ENCODE data around the gene TSSK6. TPM values are rescaled to one million over a fixed set of nuclear protein-coding genes. Genes with fewer than 3 reads are reported as not detected.

Gene TSSK6
- total RNA-seq, 1 experiment from 2014 or later: 1.4 TPM

GRCh38 chr19:19465436-19466070 lies 49.8 kb downstream of the TSSK6 start:
- DNase-seq (ENCODE audit: low read depth): no peak

GRCh38 chr19:19464339-19465098 lies 50.8 kb downstream of the TSSK6 start:
- no peak for DNase-seq (ENCODE audit: low read depth)

Other genes starting within 250 kb of the TSSK6 start
- 0.11 TPM in 1 of 2 replicates, not detected in the other for gene TM6SF2, start 242.2 kb downstream of the TSSK6 start, total RNA-seq (2014; rRNA removed; shearing (Covaris generic))
- 49.8 and 55.4 TPM in 2 replicates for gene SUGP1, start 195.0 kb downstream of the TSSK6 start, total RNA-seq (2014; rRNA removed; shearing (Covaris generic))
- gene MAU2, start 194.7 kb downstream of the TSSK6 start, total RNA-seq (2014; rRNA removed; shearing (Covaris generic)): 23.8 and 35.3 TPM in 2 replicates
- gene GATAD2A, start 109.9 kb downstream of the TSSK6 start, total RNA-seq (2014; rRNA removed; shearing (Covaris generic)): 92.7 and 121 TPM in 2 replicates
- gene NDUFA13, start 677 bp upstream of the TSSK6 start, total RNA-seq (2014; rRNA removed; shearing (Covaris generic)): 142 and 227 TPM in 2 replicates
- gene YJEFN3, start 13.4 kb upstream of the TSSK6 start, total RNA-seq (2014; rRNA removed; shearing (Covaris generic)): 0.90 and 1.6 TPM in 2 replicates
- gene CILP2, start 22.7 kb upstream of the TSSK6 start, total RNA-seq (2014; rRNA removed; shearing (Covaris generic)): 0.10 TPM in 1 of 2 replicates, not detected in the other
- gene PBX4, start 103.1 kb upstream of the TSSK6 start, total RNA-seq (2014; rRNA removed; shearing (Covaris generic)): not detected in 2 replicates
- 0.21 and 0.63 TPM in 2 replicates for gene LPAR2, start 112.7 kb upstream of the TSSK6 start, total RNA-seq (2014; rRNA removed; shearing (Covaris generic))
- 3.0 and 3.6 TPM in 2 replicates for gene GMIP, start 128.1 kb upstream of the TSSK6 start, total RNA-seq (2014; rRNA removed; shearing (Covaris generic))
- gene ATP13A1, start 148.1 kb upstream of the TSSK6 start, total RNA-seq (2014; rRNA removed; shearing (Covaris generic)): 41.2 and 53.8 TPM in 2 replicates
- 9.4 and 11.6 TPM in 2 replicates for gene ZNF101, start 153.3 kb upstream of the TSSK6 start, total RNA-seq (2014; rRNA removed; shearing (Covaris generic))
- gene ZNF14, start 217.6 kb upstream of the TSSK6 start, total RNA-seq (2014; rRNA removed; shearing (Covaris generic)): 0.74 and 1.8 TPM in 2 replicates